Naive thymus-derived CD8-positive, alpha-beta T cell (primary cell): ENCODE data around the gene ONECUT1. TPM values are rescaled to one million over a fixed set of nuclear protein-coding genes. Genes with fewer than 3 reads are reported as not detected.

Experiments used
- ATAC-seq, 2 donors: fragments of 150-1000 bp; cut with Tn5 transposase in 1 of 2; sonication (Bioruptor Pico), chemical (Tn5 transposase) in 1 of 2; 1 replicate in 1 of 2; 2 replicates in 1 of 2; pipeline ENCODE4 v1.10.0; 2021; ENCODE audit warnings: mild to moderate bottlenecking in 2 of 2, moderate library complexity in 2 of 2
- POLR2A ChIA-PET: fragments of 350-600 bp; sonication (Branson Sonifier 250); formaldehyde crosslinking; loops from one replicate; lab custom pipeline; 2021; ENCODE audit warnings: antibody characterized with exemption; lab: Charles Lee
- DNase-seq, 10 donors: peaks; one replicate each; pipeline versions ENCODE4 v3.0.0 to v3.0.0-alpha.2; 2020 to 2022
- H3K27ac Mint-ChIP-seq, 10 donors: one replicate each; pipeline ENCODE4 v1.8.0; 2020 to 2022; ENCODE audit warnings: mild to moderate bottlenecking in 10 of 10, mixed read lengths in 10 of 10, moderate library complexity in 4 of 10, inconsistent platforms in 1 of 10
- H3K27me3 Mint-ChIP-seq, 5 donors: one replicate each; pipeline ENCODE4 v1.8.0; 2021 to 2022; ENCODE audit warnings: mixed read lengths in 5 of 5
- H3K36me3 Mint-ChIP-seq, 3 donors: one replicate each; pipeline ENCODE4 v1.8.0; 2020 to 2022; ENCODE audit warnings: mixed read lengths in 3 of 3, mild to moderate bottlenecking in 2 of 3, inconsistent platforms in 1 of 3
- H3K4me1 Mint-ChIP-seq, 4 donors: one replicate each; pipeline ENCODE4 v1.8.0; 2021 to 2022; ENCODE audit warnings: mixed read lengths in 4 of 4
- H3K4me3 Mint-ChIP-seq, 10 donors: one replicate each; pipeline ENCODE4 v1.8.0; 2020 to 2022; ENCODE audit warnings: mild to moderate bottlenecking in 10 of 10, mixed read lengths in 10 of 10, moderate library complexity in 6 of 10, inconsistent platforms in 1 of 10
- H3K9me3 Mint-ChIP-seq, 9 donors: one replicate each; pipeline ENCODE4 v1.8.0; 2020 to 2022; ENCODE audit warnings: mixed read lengths in 9 of 9, mild to moderate bottlenecking in 3 of 9, inconsistent platforms in 1 of 9, moderate library complexity in 1 of 9
- polyA plus RNA-seq, 3 donors: library from polyadenylated mRNA; unstranded; fragments of 300-500 nt; fragmentation: Illumina TruSeq; gene quantifications; one replicate each; pipeline ENCODE4 v1.2.3, GENCODE V29; 2021
- total RNA-seq, 8 experiments: library from RNA in 2 of 8; stranded (reverse) in 2 of 8; gene quantifications; one replicate each; pipeline ENCODE4 v1.2.3 and lab custom pipeline; 2021 to 2026

Gene ONECUT1
- total and polyA plus RNA-seq, 5 experiments from 2014 or later = not detected

- no peaks in the 10 kb centered on the region for H3K4me1 Mint-ChIP-seq
- H3K4me3 Mint-ChIP-seq = no peak overlapping the region
- H3K27me3 Mint-ChIP-seq = peaks cover 22 to 56% (median 35%) of the 10 kb centered on the region in 5 donors
- no peaks in the 10 kb centered on the region for H3K9me3 Mint-ChIP-seq
- H3K36me3 Mint-ChIP-seq = no peaks in the 10 kb centered on the region
- DNase-seq (no peak), ATAC-seq (no peak)
- no peak overlapping the region for H3K27ac Mint-ChIP-seq
- POLR2A ChIA-PET = no interaction called here
These were observed 29.6 kb downstream of the ONECUT1 start for GRCh38 chr15:52760562-52760961.

GRCh38 chr15:52759969-52760368 lies 30.2 kb downstream of the ONECUT1 start:
- Mint-ChIP-seq H3K4me3 (no peak overlapping the region), H3K27me3 (peaks cover 20 to 55% (median 33%) of the 10 kb centered on the region in 5 donors), H3K36me3 (no peaks in the 10 kb centered on the region), H3K27ac (no peak overlapping the region), H3K9me3 (no peaks in the 10 kb centered on the region), H3K4me1 (no peaks in the 10 kb centered on the region)
- ATAC-seq = no peak
- no peak for DNase-seq
- POLR2A ChIA-PET = no interaction called here

GRCh38 chr15:52757496-52757895 lies 32.6 kb downstream of the ONECUT1 start:
- no peak overlapping the region for H3K4me3 Mint-ChIP-seq
- H3K27me3 Mint-ChIP-seq = peaks cover 24 to 60% (median 30%) of the 10 kb centered on the region in 5 donors
- no peak overlapping the region for H3K27ac Mint-ChIP-seq
- no peaks in the 10 kb centered on the region for H3K9me3 Mint-ChIP-seq
- ATAC-seq (no peak), DNase-seq (no peak)
- POLR2A ChIA-PET = no interaction called here
- H3K4me1 Mint-ChIP-seq = no peaks in the 10 kb centered on the region
- no peaks in the 10 kb centered on the region for H3K36me3 Mint-ChIP-seq

GRCh38 chr15:52751522-52751921 lies 38.6 kb downstream of the ONECUT1 start:
- Mint-ChIP-seq H3K4me1 (no peaks in the 10 kb centered on the region), H3K9me3 (no peaks in the 10 kb centered on the region), H3K27ac (no peak overlapping the region), H3K4me3 (no peak overlapping the region), H3K36me3 (no peaks in the 10 kb centered on the region), H3K27me3 (peaks cover 20 to 44% (median 30%) of the 10 kb centered on the region in 5 donors)
- ATAC-seq = no peak
- POLR2A ChIA-PET = no interaction called here
- DNase-seq = no peak

- Mint-ChIP-seq H3K4me1 (no peaks in the 10 kb centered on the region), H3K36me3 (no peaks in the 10 kb centered on the region)
- POLR2A ChIA-PET = no interaction called here
These were observed 40.9 kb downstream of the ONECUT1 start for GRCh38 chr15:52749258-52749657.

GRCh38 chr15:52746162-52746757 lies 43.9 kb downstream of the ONECUT1 start:
- Mint-ChIP-seq H3K4me1 (no peaks in the 10 kb centered on the region), H3K36me3 (no peaks in the 10 kb centered on the region), H3K4me3 (no peak overlapping the region), H3K9me3 (no peaks in the 10 kb centered on the region), H3K27me3 (peaks cover 15 to 26% (median 19%) of the 10 kb centered on the region in 5 donors), H3K27ac (no peak overlapping the region)
- DNase-seq (no peak), ATAC-seq (no peak)
- POLR2A ChIA-PET = no interaction called here

More at GRCh38 chr15:52749258-52749657, 40.9 kb downstream of the ONECUT1 start:
- Mint-ChIP-seq H3K27me3 (peaks cover 20 to 41% (median 27%) of the 10 kb centered on the region in 5 donors), H3K4me3 (no peak overlapping the region), H3K9me3 (no peaks in the 10 kb centered on the region), H3K27ac (no peak overlapping the region)
- ATAC-seq (no peak), DNase-seq (no peak)

GRCh38 chr15:52745326-52746161 lies 44.6 kb downstream of the ONECUT1 start:
- POLR2A ChIA-PET = no interaction called here
- Mint-ChIP-seq H3K4me1 (no peaks in the 10 kb centered on the region), H3K9me3 (no peaks in the 10 kb centered on the region), H3K36me3 (no peaks in the 10 kb centered on the region), H3K4me3 (no peak overlapping the region), H3K27ac (no peak overlapping the region), H3K27me3 (peaks cover 10 to 19% (median 16%) of the 10 kb centered on the region in 5 donors)
- no peak for ATAC-seq
- no peak for DNase-seq

GRCh38 chr15:52738311-52738710 lies 51.8 kb downstream of the ONECUT1 start:
- H3K4me1 Mint-ChIP-seq = peaks cover 0 to 5% (median 2%) of the 10 kb centered on the region in 4 donors
- POLR2A ChIA-PET = no interaction called here
- H3K36me3 Mint-ChIP-seq = no peaks in the 10 kb centered on the region
- ATAC-seq (no peak), DNase-seq (no peak)
- H3K27me3 Mint-ChIP-seq = peaks cover 3 to 19% (median 7%) of the 10 kb centered on the region in 5 donors
- H3K9me3 Mint-ChIP-seq = no peaks in the 10 kb centered on the region
- no peak overlapping the region for H3K27ac Mint-ChIP-seq
- H3K4me3 Mint-ChIP-seq = no peak overlapping the region

- DNase-seq (no peak), ATAC-seq (no peak)
- H3K36me3 Mint-ChIP-seq = no peaks in the 10 kb centered on the region
- H3K27ac Mint-ChIP-seq = no peak overlapping the region
- POLR2A ChIA-PET = no interaction called here
- H3K9me3 Mint-ChIP-seq = no peaks in the 10 kb centered on the region
- H3K27me3 Mint-ChIP-seq = peaks cover 3 to 19% (median 7%) of the 10 kb centered on the region in 5 donors
- H3K4me1 Mint-ChIP-seq = peaks cover 0 to 5% (median 4%) of the 10 kb centered on the region in 4 donors
- no peak overlapping the region for H3K4me3 Mint-ChIP-seq
These were observed 52.4 kb downstream of the ONECUT1 start for GRCh38 chr15:52737720-52738119.

GRCh38 chr15:52735231-52736089 lies 54.7 kb downstream of the ONECUT1 start:
- no peaks in the 10 kb centered on the region for H3K9me3 Mint-ChIP-seq
- POLR2A ChIA-PET = interaction anchor here (1.1 kb wide), 1 partner anchor 404 kb away, joined by 5 read pairs; no protein-coding TSS in a partner anchor
- peak; percentile 23 to 90 (median 72) for DNase-seq
- no peaks in the 10 kb centered on the region for H3K36me3 Mint-ChIP-seq
- peak; percentile 78 to 90 for ATAC-seq
- peaks cover 4 to 12% (median 6%) of the 10 kb centered on the region in 4 donors for H3K4me1 Mint-ChIP-seq
- no peak overlapping the region for H3K4me3 Mint-ChIP-seq
- peaks cover 3 to 14% (median 7%) of the 10 kb centered on the region in 5 donors for H3K27me3 Mint-ChIP-seq
- peak overlapping the region in 4 of 10 donors; percentile 3 to 77 (median 18) for H3K27ac Mint-ChIP-seq

- ATAC-seq (no peak), DNase-seq (no peak)
- POLR2A ChIA-PET = interaction anchor here (1.4 to 1.9 kb wide), 2 partner anchors 135 to 478 kb away, joined by 3 to 5 read pairs; no protein-coding TSS in a partner anchor
- H3K27ac Mint-ChIP-seq = peak overlapping the region in 3 of 10 donors; percentile 12 to 62 (median 31)
- H3K36me3 Mint-ChIP-seq = no peaks in the 10 kb centered on the region
- no peaks in the 10 kb centered on the region for H3K9me3 Mint-ChIP-seq
- peaks cover 0 to 5% (median 0%) of the 10 kb centered on the region in 5 donors for H3K27me3 Mint-ChIP-seq
- peaks cover 10 to 19% (median 16%) of the 10 kb centered on the region in 4 donors for H3K4me1 Mint-ChIP-seq
- no peak overlapping the region for H3K4me3 Mint-ChIP-seq
These were observed 55.8 kb downstream of the ONECUT1 start for GRCh38 chr15:52734329-52734728.

GRCh38 chr15:52733696-52734255 lies 56.4 kb downstream of the ONECUT1 start:
- DNase-seq (no peak), ATAC-seq (no peak)
- POLR2A ChIA-PET = interaction anchor here (0.9 to 1.9 kb wide), 3 partner anchors 49 to 477 kb away, joined by 3 to 5 read pairs (median 3); no protein-coding TSS in a partner anchor
- H3K4me1 Mint-ChIP-seq = peaks cover 10 to 23% (median 17%) of the 10 kb centered on the region in 4 donors
- H3K27ac Mint-ChIP-seq = peak overlapping the region in 1 of 10 donors; percentile 12
- no peaks in the 10 kb centered on the region for H3K27me3 Mint-ChIP-seq
- no peaks in the 10 kb centered on the region for H3K36me3 Mint-ChIP-seq
- no peaks in the 10 kb centered on the region for H3K9me3 Mint-ChIP-seq
- no peak overlapping the region for H3K4me3 Mint-ChIP-seq
